Measurements from ENCODE around the gene IL17D.
"Not testable (repeated sequence)": the region's sequence is repeated elsewhere in the genome, so short reads cannot be mapped to it uniquely, and the experiment has no call there.

Gene IL17D

DNA sequence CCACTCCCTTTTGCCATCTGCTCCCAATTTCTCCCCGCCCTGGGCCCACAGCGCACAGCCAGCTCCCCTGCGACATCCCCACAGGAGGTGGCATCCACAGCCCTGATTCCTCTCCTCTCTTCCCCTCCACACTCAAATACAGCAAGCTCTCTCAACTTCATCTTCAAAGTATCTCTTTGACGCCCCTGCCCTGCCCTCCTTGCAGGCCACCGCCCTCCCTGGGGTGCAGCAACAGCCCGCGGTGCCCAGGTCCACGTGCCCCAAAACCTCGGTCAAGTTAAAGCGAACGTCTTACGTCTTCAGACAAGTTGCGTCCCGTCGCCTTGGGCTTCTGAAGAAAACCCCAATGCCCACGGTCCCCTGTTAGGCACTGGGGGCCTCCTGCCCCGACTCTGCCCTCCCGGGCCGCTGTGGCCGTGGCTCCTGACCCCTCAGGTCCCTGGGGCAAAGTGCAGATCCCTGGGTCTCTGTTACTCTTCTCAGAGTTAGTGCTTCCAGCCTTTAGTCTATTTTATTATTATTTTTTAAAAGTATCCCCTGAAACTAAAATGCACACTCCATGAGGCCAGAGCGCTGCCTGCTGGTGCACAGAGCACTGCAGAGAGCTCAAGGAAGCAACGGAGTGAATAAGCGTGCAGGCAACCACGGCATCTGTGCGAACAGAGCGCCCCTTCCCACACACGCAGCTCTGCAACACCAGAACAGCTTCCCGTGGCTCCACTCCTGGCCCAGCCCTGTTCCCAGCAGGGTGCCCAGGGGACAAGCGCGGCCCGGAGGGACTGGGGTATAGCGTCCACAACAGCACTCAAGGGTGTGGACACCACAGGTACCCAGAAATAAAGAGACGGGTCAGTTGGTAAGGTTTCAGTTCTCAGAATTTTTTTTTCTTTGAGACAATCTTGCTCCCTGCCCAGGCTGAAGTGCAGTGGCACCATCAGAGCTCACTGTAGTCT, 26.4 kb downstream of the IL17D start:
- in situ Hi-C loops (cut with HindIII; ENCODE audit: low pct_unique_long_range_greater_than_20kb, low sequenced_read_pairs): no loop called here
- no peak for TF ChIP-seq JUND (IDR thresholded peaks at IDR 0.05; ENCODE audit: low read depth)
- DNase-seq (ENCODE audit: low read depth in 1 of 2, low spot score in 1 of 2): no peak

DNA sequence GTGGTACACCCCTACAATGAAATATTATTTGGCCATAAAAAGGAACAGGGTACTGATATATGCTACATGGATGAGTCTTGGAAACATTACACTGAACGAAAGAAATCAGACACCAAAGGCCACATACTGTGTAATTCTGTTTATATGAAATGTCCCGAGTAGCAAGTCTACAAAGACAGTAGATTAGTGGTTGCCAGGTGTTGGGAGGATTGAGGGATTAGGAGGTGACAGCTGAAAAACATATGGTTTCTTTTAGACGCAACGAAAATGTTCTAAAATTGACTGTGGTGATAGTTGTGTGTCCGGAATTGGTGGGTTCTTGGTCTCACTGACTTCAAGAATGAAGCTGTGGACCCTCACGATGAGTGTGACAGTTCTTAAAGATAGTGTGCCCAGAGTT, 35.1 kb downstream of the IL17D start:
- no peak for DNase-seq (ENCODE audit: low read depth in 1 of 2, low spot score in 1 of 2)
- TF ChIP-seq JUND (IDR thresholded peaks at IDR 0.05; ENCODE audit: low read depth): no peak
- in situ Hi-C loops (cut with HindIII; ENCODE audit: low pct_unique_long_range_greater_than_20kb, low sequenced_read_pairs): no loop called here

DNA sequence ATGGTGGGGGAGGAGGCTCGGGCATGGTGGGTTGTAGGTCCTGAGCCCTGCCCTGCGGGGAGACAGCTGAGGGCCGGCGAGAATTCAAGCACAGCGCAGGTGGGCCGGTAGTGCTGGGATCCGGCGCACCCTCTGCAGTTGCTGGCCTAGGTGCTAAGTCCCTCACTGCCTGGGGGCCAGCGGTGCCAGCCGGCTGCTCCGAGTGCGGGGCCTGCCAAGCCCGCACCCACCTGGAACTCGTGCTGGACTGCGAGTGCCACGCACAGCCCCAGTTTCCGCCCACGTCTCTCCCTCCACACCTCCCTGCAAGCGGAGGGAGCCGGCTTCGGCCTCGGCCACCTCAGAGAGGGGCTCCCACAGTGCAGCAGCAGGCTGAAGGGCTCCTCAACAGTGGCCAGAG, 36.5 kb downstream of the IL17D start:
- DNase-seq (ENCODE audit: low read depth in 1 of 2, low spot score in 1 of 2): no peak
- no peak for TF ChIP-seq JUND (IDR thresholded peaks at IDR 0.05; ENCODE audit: low read depth)
- in situ Hi-C loops (cut with HindIII; ENCODE audit: low pct_unique_long_range_greater_than_20kb, low sequenced_read_pairs): no loop called here

DNA sequence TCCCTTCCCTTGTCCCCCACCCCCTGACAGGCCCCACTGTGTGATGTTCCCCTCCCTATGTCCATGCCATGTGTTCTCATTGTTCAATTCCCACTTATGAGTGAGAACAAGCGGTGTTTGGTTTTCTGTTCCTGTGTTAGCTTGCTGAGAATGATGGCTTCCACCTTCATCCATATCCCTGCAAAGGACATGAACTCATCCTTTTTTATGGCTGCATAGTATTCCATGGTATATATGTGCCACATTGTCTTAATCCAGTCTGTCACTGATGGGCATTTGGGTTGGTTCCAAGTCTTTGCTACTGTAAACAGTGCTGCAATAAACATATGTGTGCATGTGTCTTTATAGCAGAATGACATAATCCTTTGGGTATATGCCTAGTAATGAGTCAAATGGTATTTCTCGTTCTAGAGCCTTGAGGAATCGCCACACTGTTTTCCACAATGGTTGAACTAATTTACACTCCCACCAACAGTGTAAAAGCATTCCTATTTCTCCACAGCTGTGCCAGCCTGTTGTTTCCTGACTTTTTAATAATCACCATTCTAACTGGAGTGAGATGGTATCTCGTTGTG, 40.4 kb downstream of the IL17D start:
- in situ Hi-C loops (cut with HindIII; ENCODE audit: low pct_unique_long_range_greater_than_20kb, low sequenced_read_pairs); DNase-seq (ENCODE audit: low read depth in 1 of 2, low spot score in 1 of 2): not testable (repeated sequence)

DNA sequence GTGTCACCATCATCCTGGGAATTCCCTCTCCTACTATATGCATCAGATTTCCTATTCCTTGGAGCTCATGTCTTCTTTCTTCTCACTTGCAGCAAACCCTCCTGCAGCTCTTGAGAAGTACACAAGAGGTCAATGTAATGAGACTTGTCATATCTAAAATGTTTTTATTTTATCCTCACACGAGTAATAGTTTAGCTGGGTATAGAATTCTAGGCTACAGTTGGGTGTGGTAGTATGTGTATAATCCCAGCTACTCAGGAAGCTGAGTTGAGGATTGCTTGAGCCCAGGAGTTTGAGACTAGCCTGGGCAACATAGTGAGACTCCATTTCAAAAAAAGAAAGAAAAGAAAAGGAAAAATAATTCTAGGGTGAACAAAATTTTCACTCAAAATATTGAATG, 45.9 kb downstream of the IL17D start:
- TF ChIP-seq JUND (IDR thresholded peaks at IDR 0.05; ENCODE audit: low read depth): no peak
- no peak for DNase-seq (ENCODE audit: low read depth in 1 of 2, low spot score in 1 of 2)
- in situ Hi-C loops (cut with HindIII; ENCODE audit: low pct_unique_long_range_greater_than_20kb, low sequenced_read_pairs): no loop called here

DNA sequence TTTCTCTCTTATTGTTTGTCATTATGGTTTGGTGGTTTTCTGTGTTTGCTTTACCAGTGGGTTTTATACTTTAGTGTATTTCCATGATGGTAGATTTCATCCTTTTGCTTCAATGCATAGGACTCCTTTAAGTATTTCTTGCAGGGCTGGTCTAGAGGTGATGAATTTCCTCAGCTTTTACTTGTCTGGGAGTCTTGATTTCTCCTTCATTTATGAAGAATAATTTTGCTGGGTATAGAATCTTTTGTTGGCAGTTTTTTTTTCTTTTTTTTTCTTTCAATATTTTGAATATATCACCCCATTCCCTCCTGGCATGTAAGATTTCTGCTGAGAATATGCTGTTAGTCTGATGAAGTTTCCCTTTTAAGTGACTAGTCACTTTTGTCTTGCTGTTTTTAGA, 50.5 kb downstream of the IL17D start:
- in situ Hi-C loops (cut with HindIII; ENCODE audit: low pct_unique_long_range_greater_than_20kb, low sequenced_read_pairs): no loop called here
- TF ChIP-seq JUND (IDR thresholded peaks at IDR 0.05; ENCODE audit: low read depth): no peak
- DNase-seq (ENCODE audit: low read depth in 1 of 2, low spot score in 1 of 2): no peak

DNA sequence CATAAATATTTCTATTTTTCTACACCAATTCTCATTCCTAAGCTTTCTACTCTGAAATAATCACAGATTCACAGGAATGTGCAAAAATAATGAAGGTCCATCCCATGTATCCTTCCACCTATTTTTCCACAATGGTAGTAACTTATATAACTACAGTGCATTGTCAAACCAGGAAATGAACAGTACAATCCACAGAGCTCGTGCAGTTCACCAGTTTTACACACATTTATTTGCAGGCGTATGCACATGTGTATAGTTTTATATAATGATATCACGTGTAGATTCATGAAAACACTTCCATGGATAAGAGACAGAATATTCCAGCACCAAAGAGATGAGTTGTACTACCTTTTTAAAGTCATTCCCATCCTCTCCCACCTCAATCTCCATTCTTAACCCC, 57.4 kb downstream of the IL17D start:
- no peak for DNase-seq (ENCODE audit: low read depth in 1 of 2, low spot score in 1 of 2)
- TF ChIP-seq JUND (IDR thresholded peaks at IDR 0.05; ENCODE audit: low read depth): no peak
- in situ Hi-C loops (cut with HindIII; ENCODE audit: low pct_unique_long_range_greater_than_20kb, low sequenced_read_pairs): no loop called here

DNA sequence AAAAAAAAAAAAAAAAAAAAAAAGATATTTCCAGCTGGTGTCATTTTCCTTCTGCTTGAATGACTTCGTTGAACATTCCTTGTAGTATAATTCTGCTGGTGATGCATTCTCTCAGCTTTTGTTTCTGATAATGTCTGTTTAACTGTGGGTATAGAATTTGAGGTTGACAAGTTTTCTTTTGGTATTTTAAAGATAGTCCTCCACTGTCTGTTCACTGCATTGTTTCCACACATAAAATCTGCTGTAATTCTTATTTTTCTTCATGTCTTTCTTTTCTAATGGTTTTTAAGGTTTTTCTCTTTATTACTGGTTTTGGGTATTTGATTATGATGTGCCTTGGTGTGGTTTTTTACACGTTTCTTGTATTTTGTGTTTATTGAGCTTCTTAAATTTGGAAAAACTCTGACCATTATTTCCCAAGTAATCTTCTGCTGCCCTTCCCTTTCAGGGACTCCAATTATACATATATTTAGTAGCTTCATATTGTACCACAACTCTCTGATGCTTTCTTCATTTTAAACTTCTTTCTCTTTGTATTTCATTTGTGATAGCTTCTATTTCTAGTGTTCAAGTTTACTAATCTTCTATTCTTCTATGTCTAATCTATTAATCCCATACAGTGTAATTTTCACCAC, 63.9 kb downstream of the IL17D start:
- in situ Hi-C loops (cut with HindIII; ENCODE audit: low pct_unique_long_range_greater_than_20kb, low sequenced_read_pairs): no loop called here
- no peak for DNase-seq (ENCODE audit: low read depth in 1 of 2, low spot score in 1 of 2)
- TF ChIP-seq JUND (IDR thresholded peaks at IDR 0.05; ENCODE audit: low read depth): no peak

DNA sequence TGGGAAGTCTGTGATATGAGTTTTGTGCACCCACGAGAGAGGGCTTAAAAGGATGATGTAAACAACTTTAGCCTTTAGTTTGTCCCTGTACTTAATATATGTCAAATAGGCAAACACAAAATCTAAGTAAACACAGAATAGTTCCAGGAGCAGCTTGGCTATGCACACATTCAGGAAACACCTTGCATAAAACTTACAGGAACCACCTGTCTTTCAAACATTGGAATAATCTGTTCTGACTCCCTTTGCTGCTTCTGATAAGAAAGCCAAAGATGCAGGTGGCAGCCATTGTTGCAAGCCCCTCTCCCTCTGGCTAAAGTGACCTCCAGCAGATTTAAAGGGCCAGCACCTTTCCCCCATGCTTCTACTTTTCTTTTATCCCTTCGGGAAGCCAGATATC, 65.6 kb downstream of the IL17D start:
- DNase-seq (ENCODE audit: low read depth in 1 of 2, low spot score in 1 of 2): no peak
- no peak for TF ChIP-seq JUND (IDR thresholded peaks at IDR 0.05; ENCODE audit: low read depth)
- in situ Hi-C loops (cut with HindIII; ENCODE audit: low pct_unique_long_range_greater_than_20kb, low sequenced_read_pairs): no loop called here

DNA sequence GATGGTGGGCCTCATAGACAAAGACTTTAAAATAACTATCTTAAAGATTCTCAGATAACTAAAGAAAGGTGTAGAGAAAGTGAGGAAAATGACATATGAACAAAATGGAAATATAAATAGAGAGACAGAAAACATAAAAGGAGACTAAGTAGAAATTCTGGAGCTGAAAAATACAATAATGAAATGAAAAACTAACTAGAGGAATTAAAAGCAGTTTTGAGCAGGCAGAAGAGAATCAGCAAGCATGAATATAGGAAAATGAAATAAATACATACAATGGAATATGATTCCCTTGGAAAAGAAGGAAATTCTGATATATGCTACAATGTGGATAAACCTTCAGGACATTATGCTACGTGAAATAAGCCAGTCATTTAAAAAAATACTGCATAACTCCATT, 66.3 kb downstream of the IL17D start:
- no peak for DNase-seq (ENCODE audit: low read depth in 1 of 2, low spot score in 1 of 2)
- in situ Hi-C loops (cut with HindIII; ENCODE audit: low pct_unique_long_range_greater_than_20kb, low sequenced_read_pairs): no loop called here
- TF ChIP-seq JUND (IDR thresholded peaks at IDR 0.05; ENCODE audit: low read depth): no peak

All from T47D (cell line).